OCI-LY1 (cell line): ENCODE results near the gene BLNK.

Experiments used
- CTCF ChIP-seq: fragments of 200-600 bp; sonication (generic), shearing (Covaris generic); IDR thresholded peaks from 2 replicates; pipeline ENCODE4 v1.5.1; 2017; ENCODE audit warnings: mild to moderate bottlenecking, antibody characterized with exemption, low read length, moderate library complexity, mixed read lengths
- EZH2 ChIP-seq: fragments of 200-600 bp; sonication (generic), shearing (Covaris generic); IDR thresholded peaks from 2 replicates; pipeline ENCODE4 v1.8.0; 2017; ENCODE audit warnings: borderline replicate concordance, mixed run types, mild to moderate bottlenecking, antibody characterized with exemption, low read length, moderate library complexity, mixed read lengths

GRCh38 chr10:96254976-96255375 lies 16.4 kb downstream of the BLNK start:
- TF ChIP-seq CTCF = no peak
- no peak for TF ChIP-seq EZH2
